Progenitor cell of endocrine pancreas (in vitro differentiated cells): ENCODE measurements around the gene SUPT5H. TPM values are rescaled to one million over a fixed set of nuclear protein-coding genes. Genes with fewer than 3 reads are reported as not detected.

Experiments used
- DNase-seq: peaks from one replicate; pipeline ENCODE4 v3.0.0; 2021; ENCODE audit warnings: low spot score; ENCODE audit not compliant: unreplicated experiment
- H3K27ac Mint-ChIP-seq: 2 replicates; pipeline ENCODE4 v1.8.0; 2021; ENCODE audit warnings: mild to moderate bottlenecking, moderate library complexity, mixed read lengths
- H3K27me3 Mint-ChIP-seq: 2 replicates; pipeline ENCODE4 v1.8.0; 2021; ENCODE audit warnings: mixed read lengths
- H3K36me3 Mint-ChIP-seq: 2 replicates; pipeline ENCODE4 v1.8.0; 2022; ENCODE audit warnings: mixed read lengths; ENCODE audit not compliant: insufficient read depth
- H3K4me1 Mint-ChIP-seq: 2 replicates; pipeline ENCODE4 v1.8.0; 2021; ENCODE audit warnings: low read depth, mixed read lengths
- H3K4me3 Mint-ChIP-seq: 2 replicates; pipeline ENCODE4 v1.8.0; 2021; ENCODE audit warnings: low read depth, mild to moderate bottlenecking, moderate library complexity, mixed read lengths
- H3K9me3 Mint-ChIP-seq: 2 replicates; pipeline ENCODE4 v1.8.0; 2021; ENCODE audit warnings: low read depth, mixed read lengths
- microRNA-seq: library from miRNA; unstranded; fragments of <30 nt; microRNA quantifications from one replicate; pipeline ENCODE4 v1.1.0, GENCODE V29; 2020; ENCODE audit warnings: borderline number of aligned reads; ENCODE audit not compliant: unreplicated experiment
- total RNA-seq: library from RNA; stranded (reverse); gene quantifications from 2 replicates; pipeline ENCODE4 v1.2.1, GENCODE V29; 2021
- TF ChIP-seq, protein P1 (sequence below): fragments of 200-600 bp; sonication (generic); IDR thresholded peaks from one replicate; pipeline ENCODE4 v1.5.0; 2021; ENCODE audit warnings: antibody characterized with exemption, mild to moderate bottlenecking; ENCODE audit not compliant: unreplicated experiment

The SUPT5H gene
- total RNA-seq, 1 donor from 2014 or later, result 171 TPM

DNA sequence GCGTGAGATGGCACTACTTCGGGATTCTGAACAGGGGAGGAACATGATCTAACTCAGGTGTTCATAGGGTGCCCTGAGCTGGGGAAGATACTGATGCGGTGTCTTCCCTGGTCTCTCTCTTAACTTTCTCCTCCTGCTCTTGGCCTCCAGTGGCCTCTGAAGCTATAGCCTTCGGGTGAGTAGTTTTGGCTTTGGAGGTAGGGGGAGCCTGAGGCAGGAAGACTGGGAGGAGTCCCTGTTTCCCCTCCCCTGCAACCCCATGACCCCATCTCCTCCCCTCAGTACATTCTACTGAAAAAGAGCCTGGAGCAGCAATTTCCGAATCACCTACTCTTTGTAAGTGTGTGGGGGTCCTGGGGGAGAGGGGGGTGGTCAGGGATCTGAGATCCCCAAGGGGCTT is 73.1 kb downstream of the SUPT5H start:
- TF ChIP-seq, protein P1, sequence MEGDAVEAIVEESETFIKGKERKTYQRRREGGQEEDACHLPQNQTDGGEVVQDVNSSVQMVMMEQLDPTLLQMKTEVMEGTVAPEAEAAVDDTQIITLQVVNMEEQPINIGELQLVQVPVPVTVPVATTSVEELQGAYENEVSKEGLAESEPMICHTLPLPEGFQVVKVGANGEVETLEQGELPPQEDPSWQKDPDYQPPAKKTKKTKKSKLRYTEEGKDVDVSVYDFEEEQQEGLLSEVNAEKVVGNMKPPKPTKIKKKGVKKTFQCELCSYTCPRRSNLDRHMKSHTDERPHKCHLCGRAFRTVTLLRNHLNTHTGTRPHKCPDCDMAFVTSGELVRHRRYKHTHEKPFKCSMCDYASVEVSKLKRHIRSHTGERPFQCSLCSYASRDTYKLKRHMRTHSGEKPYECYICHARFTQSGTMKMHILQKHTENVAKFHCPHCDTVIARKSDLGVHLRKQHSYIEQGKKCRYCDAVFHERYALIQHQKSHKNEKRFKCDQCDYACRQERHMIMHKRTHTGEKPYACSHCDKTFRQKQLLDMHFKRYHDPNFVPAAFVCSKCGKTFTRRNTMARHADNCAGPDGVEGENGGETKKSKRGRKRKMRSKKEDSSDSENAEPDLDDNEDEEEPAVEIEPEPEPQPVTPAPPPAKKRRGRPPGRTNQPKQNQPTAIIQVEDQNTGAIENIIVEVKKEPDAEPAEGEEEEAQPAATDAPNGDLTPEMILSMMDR, result no peak
- H3K4me3 Mint-ChIP-seq, result peak overlapping the region; percentile 40
- peaks cover 3% of the 10 kb centered on the region for H3K36me3 Mint-ChIP-seq
- no peak for DNase-seq
- H3K27ac Mint-ChIP-seq, result peak overlapping the region; percentile 56
- no peaks in the 10 kb centered on the region for H3K9me3 Mint-ChIP-seq
- H3K27me3 Mint-ChIP-seq, result peaks cover 8% of the 10 kb centered on the region
- H3K4me1 Mint-ChIP-seq, result peaks cover 6% of the 10 kb centered on the region

DNA sequence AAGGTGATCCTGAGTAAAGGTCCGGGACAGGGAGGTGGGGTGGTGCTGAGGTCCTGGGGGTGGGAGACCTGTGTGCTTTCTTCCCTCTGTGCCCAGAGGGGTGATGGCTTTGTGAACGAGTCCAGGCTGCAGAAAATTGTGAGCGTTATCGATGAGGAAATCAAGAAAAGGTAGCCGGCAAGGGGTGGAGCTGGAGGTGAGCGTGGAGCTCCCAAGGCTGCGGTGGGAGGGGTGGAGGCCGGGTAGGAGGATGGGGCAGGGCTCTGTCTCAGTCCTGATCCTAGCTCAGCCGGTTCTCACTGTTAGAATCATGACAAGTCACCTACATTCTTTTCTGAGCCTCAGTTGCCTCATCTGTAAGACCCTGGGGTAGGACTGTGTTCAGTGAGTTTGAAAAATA is 73.6 kb downstream of the SUPT5H start:
- H3K4me3 Mint-ChIP-seq, result no peak overlapping the region

DNA sequence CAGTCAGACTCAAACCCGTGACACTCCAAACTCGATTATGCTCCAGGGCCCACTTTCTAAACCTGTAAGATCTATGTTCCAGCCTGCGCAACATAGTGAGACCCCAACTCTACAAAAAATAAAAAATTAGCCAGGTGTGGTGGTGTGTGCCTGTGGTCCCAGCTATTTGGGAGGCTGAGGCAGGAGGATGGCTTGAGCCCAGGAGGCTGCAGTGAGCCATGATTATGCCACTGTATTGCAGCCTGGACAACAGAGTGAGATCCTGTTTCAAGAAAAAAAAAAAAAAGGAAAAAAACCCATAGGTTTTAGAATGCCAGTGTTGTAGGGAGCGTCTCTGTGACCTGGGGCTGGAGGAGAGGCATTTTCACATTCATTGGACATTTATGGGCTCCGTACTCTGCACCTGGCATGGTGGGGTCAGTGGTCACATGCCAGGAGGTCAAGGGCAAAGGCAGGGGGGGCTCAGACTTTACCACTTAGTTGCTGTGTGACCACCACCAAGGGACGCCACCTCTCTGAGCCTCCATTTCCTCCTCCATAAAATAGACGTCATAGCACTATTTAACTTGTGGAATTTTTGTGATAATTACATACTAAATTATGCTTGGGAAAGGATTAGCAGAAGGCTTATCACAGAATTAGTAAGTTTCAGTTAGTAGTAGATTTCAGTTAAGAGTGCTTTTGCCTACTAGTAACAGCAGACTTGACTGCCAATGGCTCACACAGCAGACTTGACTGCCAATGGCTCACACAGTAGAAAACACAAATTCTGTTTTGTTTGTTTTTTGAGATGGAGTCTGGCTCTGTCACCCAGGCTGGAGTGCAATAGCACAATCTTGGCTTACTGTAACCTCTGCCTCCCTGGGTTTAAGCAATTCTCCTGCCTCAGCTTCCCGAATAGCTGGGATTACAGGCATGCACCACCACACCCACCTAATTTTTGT is 75.4 kb downstream of the SUPT5H start:
- H3K36me3 Mint-ChIP-seq, result peaks cover 6% of the 10 kb centered on the region
- no peak overlapping the region for H3K4me3 Mint-ChIP-seq
- no peaks in the 10 kb centered on the region for H3K9me3 Mint-ChIP-seq
- H3K4me1 Mint-ChIP-seq, result peaks cover 6% of the 10 kb centered on the region
- H3K27ac Mint-ChIP-seq, result no peak overlapping the region
- peaks cover 8% of the 10 kb centered on the region for H3K27me3 Mint-ChIP-seq
- no peak for DNase-seq
- TF ChIP-seq, protein P1, result no peak

More for the DNA sequence above, 73.6 kb downstream of the SUPT5H start:
- no peak for DNase-seq
- no peaks in the 10 kb centered on the region for H3K9me3 Mint-ChIP-seq
- TF ChIP-seq, protein P1, result no peak
- H3K27ac Mint-ChIP-seq, result peak overlapping the region; percentile 56
- H3K27me3 Mint-ChIP-seq, result peaks cover 8% of the 10 kb centered on the region
- peaks cover 6% of the 10 kb centered on the region for H3K4me1 Mint-ChIP-seq
- H3K36me3 Mint-ChIP-seq, result peaks cover 3% of the 10 kb centered on the region

DNA sequence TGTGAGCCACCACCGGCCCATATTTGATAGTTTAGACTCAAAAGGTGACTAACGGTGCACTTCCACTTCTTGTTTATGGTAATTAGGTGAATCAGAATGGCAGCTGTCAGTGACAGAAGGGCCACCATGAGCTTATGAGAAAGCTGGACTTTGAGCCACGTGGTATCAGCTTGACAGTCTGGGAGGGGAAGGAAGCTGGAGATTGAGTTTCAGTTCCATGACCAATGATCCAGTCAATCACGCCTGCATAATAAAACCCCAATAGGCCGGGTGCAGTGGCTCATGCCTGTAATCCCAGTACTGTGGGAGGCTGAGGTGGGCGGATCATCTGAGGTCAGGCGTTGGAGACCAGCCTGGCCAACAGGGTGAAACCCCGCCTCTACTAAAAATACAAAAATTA is 79.1 kb downstream of the SUPT5H start:
- Mint-ChIP-seq H3K27me3 (no peaks in the 10 kb centered on the region), H3K4me1 (no peaks in the 10 kb centered on the region), H3K4me3 (no peak overlapping the region), H3K9me3 (no peaks in the 10 kb centered on the region), H3K27ac (no peak overlapping the region), H3K36me3 (peaks cover 3% of the 10 kb centered on the region)
- DNase-seq, result no peak
- TF ChIP-seq, protein P1, result no peak

DNA sequence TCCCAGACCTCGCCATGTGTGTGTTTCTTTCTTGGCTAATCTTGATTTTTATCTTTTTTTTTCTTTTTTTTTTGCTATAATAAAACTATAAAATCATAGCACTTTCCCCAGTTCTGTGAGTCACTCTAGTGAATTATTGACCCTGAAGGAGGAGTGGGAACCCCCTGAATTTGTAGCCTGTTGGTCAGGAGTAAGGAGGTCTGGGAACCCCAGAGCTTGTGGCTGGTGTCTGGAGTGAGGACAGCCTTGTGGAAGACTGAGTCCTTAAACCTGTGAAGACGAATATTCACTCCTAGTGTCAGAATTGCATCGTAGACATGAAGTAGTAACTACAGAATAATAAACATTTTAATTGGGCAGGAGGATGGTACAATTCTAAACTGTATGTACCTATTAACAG is 79.8 kb downstream of the SUPT5H start:
- TF ChIP-seq, protein P1, result no peak
- H3K27me3 Mint-ChIP-seq, result no peaks in the 10 kb centered on the region
- no peak for DNase-seq
- peaks cover 3% of the 10 kb centered on the region for H3K36me3 Mint-ChIP-seq
- no peaks in the 10 kb centered on the region for H3K4me1 Mint-ChIP-seq
- no peak overlapping the region for H3K4me3 Mint-ChIP-seq
- H3K27ac Mint-ChIP-seq, result no peak overlapping the region
- H3K9me3 Mint-ChIP-seq, result no peaks in the 10 kb centered on the region

Small RNA genes lying within 50 kb of the gene (microRNA-seq; reads per million reads assigned to microRNA genes)
- gene MIR4530, result not detected

Other genes with a start within 250 kb of the SUPT5H start
- gene NCCRP1, start 248.6 kb upstream of the SUPT5H start, total RNA-seq, result 0.89 and 0.93 TPM in 2 replicates
- gene SYCN, start 241.3 kb upstream of the SUPT5H start, total RNA-seq, result not detected in 2 replicates
- not detected in 2 replicates for gene IFNL3, start 200.6 kb upstream of the SUPT5H start, total RNA-seq
- not detected in 2 replicates for gene IFNL4, start 196.7 kb upstream of the SUPT5H start, total RNA-seq
- not detected in 2 replicates for gene IFNL2, start 177.2 kb upstream of the SUPT5H start, total RNA-seq
- gene IFNL1, start 149.2 kb upstream of the SUPT5H start, total RNA-seq, result not detected in 2 replicates
- gene LRFN1, start 124.7 kb upstream of the SUPT5H start, total RNA-seq, result 4.8 and 5.2 TPM in 2 replicates
- not detected in 2 replicates for gene GMFG, start 109.5 kb upstream of the SUPT5H start, total RNA-seq
- gene SAMD4B, start 103.2 kb upstream of the SUPT5H start, total RNA-seq, result 140 and 152 TPM in 2 replicates
- 49.4 and 49.5 TPM in 2 replicates for gene PAF1, start 54.5 kb upstream of the SUPT5H start, total RNA-seq
- 36.3 and 39.0 TPM in 2 replicates for gene MED29, start 54.2 kb upstream of the SUPT5H start, total RNA-seq
- gene ZFP36, start 38.7 kb upstream of the SUPT5H start, total RNA-seq, result 10.5 and 10.6 TPM in 2 replicates
- 162 and 170 TPM in 2 replicates for gene PLEKHG2, start 32.9 kb upstream of the SUPT5H start, total RNA-seq
- gene RPS16, start 9.6 kb upstream of the SUPT5H start, total RNA-seq, result 1,449 and 1,510 TPM in 2 replicates
- gene TIMM50, start 35.3 kb downstream of the SUPT5H start, total RNA-seq, result 79.3 TPM in 2 replicates
- 0.93 and 1.1 TPM in 2 replicates for gene DLL3, start 53.4 kb downstream of the SUPT5H start, total RNA-seq
- 5.1 and 6.5 TPM in 2 replicates for gene SELENOV, start 69.6 kb downstream of the SUPT5H start, total RNA-seq
- gene EID2B, start 87.3 kb downstream of the SUPT5H start, total RNA-seq, result 1.8 and 2.0 TPM in 2 replicates
- 21.0 and 24.1 TPM in 2 replicates for gene EID2, start 94.6 kb downstream of the SUPT5H start, total RNA-seq
- gene LGALS13, start 156.9 kb downstream of the SUPT5H start, total RNA-seq, result not detected in 2 replicates
- not detected in 2 replicates for gene LGALS16, start 210.3 kb downstream of the SUPT5H start, total RNA-seq